ENCODE results near the gene CDC42EP2.

CDC42EP2 gene

GRCh38 chr11:65314501-65315203 lies at the start of gene CDC42EP2:
TSS of gene CDC42EP2 (plus strand) at chr11:65314866. CDS start at chr11:65320899, 6,033 bp downstream.
- no peak for TF ChIP-seq NFIC (IDR thresholded peaks at IDR 0.05)
- peak; percentile 63 for TF ChIP-seq REST (IDR thresholded peaks at IDR 0.05; ENCODE audit: low read depth)
- TF ChIP-seq YY1 (IDR thresholded peaks at IDR 0.05; ENCODE audit: low read depth), result no peak
- peak; percentile 37; the same call in 1 of the 2 replicates for TF ChIP-seq EGR1 (IDR thresholded peaks at IDR 0.05)
- TF ChIP-seq ZBTB7A (IDR thresholded peaks at IDR 0.05; ENCODE audit: low read depth), result no peak
- TF ChIP-seq TAF1 (IDR thresholded peaks at IDR 0.05; ENCODE audit: low read depth), result peak; percentile 46; the same call in 1 of the 2 replicates
- no peak for TF ChIP-seq EP300 (IDR thresholded peaks at IDR 0.05; ENCODE audit: borderline replicate concordance)
- 0 out of 2 replicates have a peak, but pooled peaks have one; percentile 3 for TF ChIP-seq TCF12 (IDR thresholded peaks at IDR 0.05; ENCODE audit: low read depth)

GRCh38 chr11:65266210-65266609 lies 48.5 kb upstream of the CDC42EP2 start:
- TF ChIP-seq ZBTB7A (IDR thresholded peaks at IDR 0.05; ENCODE audit: low read depth), result no peak
- no peak for TF ChIP-seq CREB1 (IDR thresholded peaks at IDR 0.05; ENCODE audit: low read depth)
- no peak for TF ChIP-seq REST (IDR thresholded peaks at IDR 0.05; ENCODE audit: low read depth)
- no peak for TF ChIP-seq YY1 (IDR thresholded peaks at IDR 0.05; ENCODE audit: low read depth)
- TF ChIP-seq TEAD4 (IDR thresholded peaks at IDR 0.05), result no peak
- TF ChIP-seq MAX (IDR thresholded peaks at IDR 0.05), result no peak
- no peak for TF ChIP-seq TAF1 (IDR thresholded peaks at IDR 0.05; ENCODE audit: low read depth)

GRCh38 chr11:65274735-65275682 lies 39.7 kb upstream of the CDC42EP2 start:
- TF ChIP-seq NFIC (IDR thresholded peaks at IDR 0.05), result peak; percentile 89
- TF ChIP-seq TEAD4 (IDR thresholded peaks at IDR 0.05), result no peak
- peak; percentile 15; the same call in 1 of the 2 replicates for TF ChIP-seq USF1 (IDR thresholded peaks at IDR 0.05)
- no peak for TF ChIP-seq YY1 (IDR thresholded peaks at IDR 0.05; ENCODE audit: low read depth)
- TF ChIP-seq CEBPB (IDR thresholded peaks at IDR 0.05), result no peak
- peak; percentile 86 for TF ChIP-seq RAD21 (IDR thresholded peaks at IDR 0.05; ENCODE audit: low read depth)

- TF ChIP-seq TEAD4 (IDR thresholded peaks at IDR 0.05) (no peak), ZBTB7A (IDR thresholded peaks at IDR 0.05; ENCODE audit: low read depth) (no peak), EGR1 (IDR thresholded peaks at IDR 0.05) (no peak), CEBPB (IDR thresholded peaks at IDR 0.05) (no peak), EP300 (IDR thresholded peaks at IDR 0.05; ENCODE audit: borderline replicate concordance) (no peak), YY1 (IDR thresholded peaks at IDR 0.05; ENCODE audit: low read depth) (no peak), MAX (IDR thresholded peaks at IDR 0.05) (no peak), NFIC (IDR thresholded peaks at IDR 0.05) (no peak), TCF12 (IDR thresholded peaks at IDR 0.05; ENCODE audit: low read depth) (no peak), TAF1 (IDR thresholded peaks at IDR 0.05; ENCODE audit: low read depth) (no peak), RAD21 (IDR thresholded peaks at IDR 0.05; ENCODE audit: low read depth) (no peak), FOXM1 (IDR thresholded peaks at IDR 0.05; ENCODE audit: borderline replicate concordance, low read depth) (no peak), REST (IDR thresholded peaks at IDR 0.05; ENCODE audit: low read depth) (no peak)
These were observed 38.8 kb upstream of the CDC42EP2 start for GRCh38 chr11:65275906-65276305.

Data from Ishikawa (cell line).